Suprapubic skin (tissue), 3 donors: ENCODE data around the gene HCFC1R1.

Experiments
- CTCF ChIP-seq, 2 donors: fragments of 200-600 bp in 1 of 2; fragments of 450-650 bp in 1 of 2; sonication (generic) in 1 of 2; IDR thresholded peaks; one replicate each; pipeline ENCODE4 v1.5.1; 2016 to 2019; ENCODE audit warnings: antibody characterized with exemption in 2 of 2, mild to moderate bottlenecking in 1 of 2, moderate library complexity in 1 of 2
- POLR2A ChIP-seq, 2 donors: fragments of 450-650 bp; IDR thresholded peaks; one replicate each; pipeline ENCODE4 v1.6.1; 2017; ENCODE audit warnings: antibody characterized with exemption in 2 of 2, mild to moderate bottlenecking in 2 of 2, moderate library complexity in 2 of 2

- TF ChIP-seq POLR2A (IDR thresholded peaks at IDR 0.05) (no peak), CTCF (IDR thresholded peaks at IDR 0.05) (no peak)
These were observed 35.9 kb downstream of the HCFC1R1 start for GRCh38 chr16:2987833-2988232.
